ENCODE data around the gene TKTL1.
"Not testable (repeated sequence)": the region's sequence is repeated elsewhere in the genome, so short reads cannot be mapped to it uniquely, and the experiment has no call there.

Gene TKTL1

GRCh38 chrX:154310616-154311536 lies 15.3 kb downstream of the TKTL1 start:
- DNase-seq (ENCODE audit: low read depth): no peak

- DNase-seq (ENCODE audit: low read depth): no peak
Observed at GRCh38 chrX:154312116-154312515, 16.5 kb downstream of the TKTL1 start.

- no peak for DNase-seq (ENCODE audit: low read depth)
Observed at GRCh38 chrX:154313147-154313546, 17.6 kb downstream of the TKTL1 start.

GRCh38 chrX:154315416-154315815 lies 19.8 kb downstream of the TKTL1 start:
- no peak for DNase-seq (ENCODE audit: low read depth)

GRCh38 chrX:154317391-154317995 lies 21.9 kb downstream of the TKTL1 start:
- DNase-seq (ENCODE audit: low read depth): peak; percentile 4

- no peak for DNase-seq (ENCODE audit: low read depth)
Observed at GRCh38 chrX:154320406-154320805, 24.8 kb downstream of the TKTL1 start.

GRCh38 chrX:154321152-154321551 lies 25.6 kb downstream of the TKTL1 start:
- DNase-seq (ENCODE audit: low read depth): no peak

GRCh38 chrX:154321594-154321993 lies 26.0 kb downstream of the TKTL1 start:
- DNase-seq (ENCODE audit: low read depth): no peak

- no peak for DNase-seq (ENCODE audit: low read depth)
Observed at GRCh38 chrX:154322890-154323289, 27.3 kb downstream of the TKTL1 start.

- DNase-seq (ENCODE audit: low read depth): no peak
Observed at GRCh38 chrX:154323537-154323936, 27.9 kb downstream of the TKTL1 start.

GRCh38 chrX:154325541-154325940 lies 29.9 kb downstream of the TKTL1 start:
- no peak for DNase-seq (ENCODE audit: low read depth)

- DNase-seq (ENCODE audit: low read depth): peak; percentile 55
Observed at GRCh38 chrX:154327038-154327820, 31.6 kb downstream of the TKTL1 start.

GRCh38 chrX:154328646-154329045 lies 33.1 kb downstream of the TKTL1 start:
- DNase-seq (ENCODE audit: low read depth): no peak

GRCh38 chrX:154329294-154329693 lies 33.7 kb downstream of the TKTL1 start:
- DNase-seq (ENCODE audit: low read depth): no peak

GRCh38 chrX:154332561-154332960 lies 37.0 kb downstream of the TKTL1 start:
- no peak for DNase-seq (ENCODE audit: low read depth)

GRCh38 chrX:154333116-154333515 lies 37.5 kb downstream of the TKTL1 start:
- DNase-seq (ENCODE audit: low read depth): no peak

- DNase-seq (ENCODE audit: low read depth): no peak
Observed at GRCh38 chrX:154333837-154334271, 38.3 kb downstream of the TKTL1 start.

GRCh38 chrX:154334496-154334895 lies 38.9 kb downstream of the TKTL1 start:
- no peak for DNase-seq (ENCODE audit: low read depth)

GRCh38 chrX:154341399-154342298 lies 46.1 kb downstream of the TKTL1 start:
- not testable (repeated sequence) for DNase-seq (ENCODE audit: low read depth)

GRCh38 chrX:154343063-154343462 lies 47.5 kb downstream of the TKTL1 start:
- DNase-seq (ENCODE audit: low read depth): not testable (repeated sequence)

GRCh38 chrX:154343620-154344019 lies 48.0 kb downstream of the TKTL1 start:
- DNase-seq (ENCODE audit: low read depth): not testable (repeated sequence)
